SKM-1 treated with dmso at 0.1 percent for 144 hours (cell line): Measurements from ENCODE around the gene SH3BP5L.
"Not testable (repeated sequence)": the region's sequence is repeated elsewhere in the genome, so short reads cannot be mapped to it uniquely, and the experiment has no call there.

Source experiments
- DNase-seq: peaks from one replicate; lab custom pipeline; 2025; ENCODE audit not compliant: unreplicated experiment; lab: John Stamatoyannopoulos, UW

SH3BP5L gene

DNA sequence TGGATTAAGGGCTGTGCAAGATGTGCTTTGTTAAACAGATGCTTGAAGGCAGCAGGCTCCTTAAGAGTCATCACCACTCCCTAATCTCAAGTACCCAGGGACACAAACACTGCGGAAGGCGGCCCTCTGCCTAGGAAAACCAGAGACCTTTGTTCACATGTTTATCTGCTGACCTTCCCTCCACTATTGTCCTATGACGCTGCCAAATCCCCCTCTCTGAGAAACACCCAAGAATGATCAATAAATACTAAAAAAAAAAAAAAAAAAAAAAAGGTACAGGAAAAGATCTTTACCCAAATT lies 5.0 kb upstream of the SH3BP5L start:
- DNase-seq = not testable (repeated sequence)

DNA sequence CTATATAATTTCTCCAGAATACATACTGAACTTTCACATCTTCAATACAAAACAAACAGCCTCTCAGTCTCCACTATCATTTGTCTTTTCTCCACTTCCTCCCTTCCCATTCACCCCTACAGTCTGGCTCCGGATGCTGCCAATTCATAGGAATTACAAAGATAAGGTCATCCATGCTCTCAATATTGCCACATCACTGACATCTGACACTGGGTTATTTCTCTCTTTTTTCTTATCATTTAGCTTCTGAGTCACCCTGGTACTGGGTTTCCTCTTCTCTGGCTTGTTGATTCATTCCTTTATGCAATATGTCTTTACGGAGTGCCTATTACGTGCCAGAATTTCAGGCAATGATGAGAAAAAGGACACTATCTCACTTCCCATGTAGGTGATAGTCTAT lies 3.1 kb upstream of the SH3BP5L start:
- peak; percentile 92 for DNase-seq

DNA sequence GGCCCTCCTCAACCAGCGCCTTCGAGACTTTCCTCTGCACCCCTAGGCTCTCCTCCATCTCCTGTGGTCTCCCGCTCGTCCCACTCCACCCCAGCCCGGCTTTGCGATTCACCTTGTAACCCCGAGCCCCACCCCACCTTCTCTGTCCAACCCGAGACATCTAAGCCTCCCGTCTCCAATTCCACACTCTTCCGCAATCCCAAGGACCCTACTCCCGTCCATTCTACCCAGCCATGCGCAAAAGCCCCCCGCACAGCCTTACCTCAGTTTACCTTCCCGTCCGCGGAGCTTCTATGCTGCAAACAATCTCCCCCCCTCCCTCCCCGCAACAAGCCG lies 174 bp downstream of the SH3BP5L start:
- no peak for DNase-seq

DNA sequence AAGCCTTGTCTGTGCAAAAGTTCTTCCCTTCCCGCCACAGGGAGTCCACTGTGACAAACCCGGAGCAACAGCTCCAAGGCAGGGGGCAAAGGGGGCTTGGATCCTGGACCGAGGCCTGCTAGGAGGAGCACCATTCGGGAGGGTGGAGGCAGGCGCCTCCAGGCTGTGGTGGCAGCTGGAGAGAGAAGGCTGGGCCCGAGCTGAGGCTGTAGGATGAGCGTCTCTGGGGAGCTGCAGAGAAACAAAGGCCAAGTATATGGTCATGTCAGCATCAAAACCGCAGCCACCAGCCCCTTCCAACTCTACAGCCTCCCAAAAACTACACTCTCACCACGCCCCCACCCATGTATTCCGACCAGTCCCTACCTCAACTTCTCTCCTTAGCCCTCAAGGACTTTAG lies 579 bp downstream of the SH3BP5L start:
- no peak for DNase-seq

DNA sequence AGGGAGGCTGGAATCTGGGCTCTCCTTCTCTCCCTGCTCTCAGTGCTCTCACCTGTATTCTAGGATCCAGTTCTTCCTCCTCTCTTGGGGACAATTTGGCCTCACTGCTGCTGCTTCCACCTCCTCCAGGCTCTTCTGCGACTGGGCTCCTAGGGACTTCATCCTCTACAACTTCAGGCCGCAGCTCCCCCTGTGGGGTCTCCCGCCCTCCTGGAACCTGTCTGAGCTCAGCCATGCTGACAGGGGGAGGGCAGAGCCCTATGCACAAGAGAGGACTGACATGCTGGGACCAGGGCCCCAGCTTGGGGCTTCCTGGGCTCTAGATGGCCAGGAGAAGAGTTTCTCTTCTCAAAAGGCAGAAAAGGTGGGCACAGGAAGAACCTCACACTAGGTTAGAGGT lies 1.0 kb downstream of the SH3BP5L start:
- DNase-seq = no peak

DNA sequence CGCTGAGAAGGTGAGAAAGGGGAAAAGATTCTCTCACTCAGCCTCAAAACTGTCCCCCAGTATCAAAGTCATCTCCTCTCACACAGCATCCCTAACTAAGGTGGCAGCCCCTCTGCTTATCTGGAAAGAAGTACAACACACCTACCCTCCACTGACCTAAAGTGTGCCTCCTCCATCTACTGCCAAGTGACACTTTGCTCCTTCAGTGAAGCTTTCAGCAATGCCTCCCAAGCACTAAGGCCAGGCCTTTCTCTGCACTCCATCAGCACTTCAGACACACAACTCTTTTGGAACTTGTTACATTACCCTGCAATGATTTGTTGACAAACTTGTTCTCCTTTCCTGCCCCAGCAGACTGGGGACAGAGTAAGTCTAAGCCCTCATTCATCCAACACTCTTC lies 1.4 kb downstream of the SH3BP5L start:
- no peak for DNase-seq

DNA sequence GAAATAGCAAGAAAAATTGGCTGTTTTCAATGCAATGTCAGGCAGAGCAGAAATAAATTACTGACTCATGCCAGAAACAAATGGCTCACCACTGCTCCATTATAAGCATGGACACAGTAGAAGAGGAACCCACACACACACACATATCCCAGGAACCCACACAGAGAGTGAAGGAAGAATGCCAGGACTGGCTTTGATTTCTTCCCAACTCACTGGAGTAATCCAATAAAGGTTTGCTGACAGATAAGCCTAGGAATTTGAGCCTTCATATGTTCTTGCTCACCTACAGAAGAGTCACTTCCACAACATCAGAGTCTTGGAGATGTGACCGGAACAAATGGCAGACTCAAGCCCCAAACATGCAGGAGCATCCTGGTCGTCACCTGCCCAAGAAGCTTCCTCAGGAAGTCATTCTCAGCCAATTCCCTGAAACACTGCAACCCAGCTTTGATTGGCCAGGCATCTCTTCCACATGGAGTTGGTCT lies 2.2 kb downstream of the SH3BP5L start:
- no peak for DNase-seq

DNA sequence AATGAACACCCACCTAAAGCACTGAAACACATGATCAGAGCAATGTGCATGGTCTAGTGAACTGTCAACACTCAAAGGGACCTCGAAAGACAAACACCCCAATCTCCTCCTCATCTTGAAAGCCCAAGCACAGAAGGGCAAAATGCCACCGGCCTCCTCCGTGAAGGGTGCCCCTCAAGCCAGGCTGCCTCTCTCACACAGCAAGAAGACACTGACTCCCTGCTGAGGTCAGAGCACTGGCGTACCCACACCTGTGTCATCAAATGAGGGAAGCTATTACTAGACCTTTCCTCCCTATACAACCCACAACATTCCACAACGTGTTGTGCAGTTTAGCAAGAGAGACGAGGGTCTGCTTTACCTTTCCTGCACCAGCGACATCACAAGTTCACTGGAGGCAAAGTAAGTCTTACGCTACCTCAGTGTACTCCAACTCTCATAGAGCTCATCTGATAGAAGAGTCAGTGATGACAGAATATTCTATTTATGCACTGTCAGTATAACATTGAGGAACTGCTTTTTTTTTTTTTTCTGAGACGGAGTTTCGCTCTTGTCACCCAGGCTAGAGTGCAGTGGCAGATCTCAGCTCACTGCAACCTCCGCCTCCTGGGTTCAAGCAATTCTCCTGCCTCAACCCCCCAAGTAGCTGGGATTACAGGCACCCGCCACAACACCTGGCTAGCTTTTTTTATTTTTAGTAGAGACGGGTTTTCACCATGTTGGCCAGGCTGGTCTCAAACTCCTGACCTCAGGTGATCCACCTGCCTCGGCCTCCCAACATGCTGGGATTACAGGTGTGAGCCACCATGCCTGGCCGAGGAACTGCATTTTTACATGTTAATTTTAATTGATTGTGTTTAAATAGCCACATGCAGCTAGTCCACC lies 3.3 kb downstream of the SH3BP5L start:
- no peak for DNase-seq

DNA sequence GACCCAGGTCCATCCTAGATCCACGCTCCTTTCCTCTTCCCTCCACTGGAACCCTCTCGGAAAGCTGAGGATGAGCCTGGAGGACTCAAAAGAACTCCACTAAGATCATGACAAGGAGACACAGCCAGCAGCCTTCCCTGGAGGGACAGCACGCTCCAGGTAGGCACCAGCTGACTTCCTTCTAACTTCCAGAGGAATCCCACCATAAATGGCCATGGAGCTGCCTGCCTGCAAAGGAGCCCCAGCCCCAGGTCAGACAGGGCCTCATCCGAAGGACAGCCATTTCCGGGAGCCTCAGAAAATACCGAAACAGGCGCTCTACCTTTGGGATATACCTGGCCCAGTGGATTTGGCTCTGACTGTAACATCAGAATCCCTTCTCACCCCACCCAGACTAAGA lies 4.1 kb downstream of the SH3BP5L start:
- no peak for DNase-seq

DNA sequence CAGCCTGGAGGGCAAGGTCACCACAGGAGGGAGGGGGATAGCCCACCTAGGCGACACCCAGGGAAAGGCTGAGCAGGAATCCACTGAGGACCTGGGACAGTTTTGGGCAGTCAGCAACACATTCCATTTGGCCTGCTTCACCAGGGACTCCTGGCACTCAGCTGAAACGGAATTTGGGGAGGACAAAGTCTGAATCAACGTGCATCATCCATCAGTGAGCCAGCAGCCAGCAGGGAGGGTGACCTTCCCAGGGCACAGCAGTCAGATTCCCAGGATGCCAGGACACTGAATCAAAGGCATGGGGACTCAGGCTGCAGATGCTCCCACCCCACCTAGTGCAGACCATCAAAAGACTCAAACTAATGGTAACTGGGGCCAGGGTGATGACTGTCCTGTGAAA lies 4.6 kb downstream of the SH3BP5L start:
- DNase-seq = no peak

DNA sequence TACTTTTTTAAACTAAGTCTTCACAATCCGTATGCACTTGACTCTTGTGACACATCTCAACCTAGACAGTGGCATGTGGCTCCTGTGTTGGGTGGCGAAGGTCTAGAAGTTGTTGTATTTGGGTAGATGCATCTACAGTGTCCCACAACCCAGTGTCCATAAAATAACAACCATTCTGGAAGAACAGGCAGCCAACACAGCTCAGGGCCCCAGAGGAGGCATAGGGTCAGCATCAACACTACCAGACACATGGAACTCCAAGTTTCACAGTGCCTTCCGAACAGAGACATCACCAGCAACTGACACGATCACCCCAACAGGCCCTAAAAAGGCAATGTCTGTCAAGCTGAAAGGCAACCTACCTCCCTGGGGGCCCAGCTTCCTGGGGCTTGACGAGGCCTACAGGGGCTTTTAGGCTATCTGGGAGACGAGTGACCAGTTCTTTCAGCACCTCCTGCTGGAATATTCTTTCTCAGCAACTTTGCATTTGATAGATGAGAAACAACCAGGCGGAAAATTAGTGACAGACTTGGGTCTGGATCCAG lies 5.6 kb downstream of the SH3BP5L start:
- no peak for DNase-seq

DNA sequence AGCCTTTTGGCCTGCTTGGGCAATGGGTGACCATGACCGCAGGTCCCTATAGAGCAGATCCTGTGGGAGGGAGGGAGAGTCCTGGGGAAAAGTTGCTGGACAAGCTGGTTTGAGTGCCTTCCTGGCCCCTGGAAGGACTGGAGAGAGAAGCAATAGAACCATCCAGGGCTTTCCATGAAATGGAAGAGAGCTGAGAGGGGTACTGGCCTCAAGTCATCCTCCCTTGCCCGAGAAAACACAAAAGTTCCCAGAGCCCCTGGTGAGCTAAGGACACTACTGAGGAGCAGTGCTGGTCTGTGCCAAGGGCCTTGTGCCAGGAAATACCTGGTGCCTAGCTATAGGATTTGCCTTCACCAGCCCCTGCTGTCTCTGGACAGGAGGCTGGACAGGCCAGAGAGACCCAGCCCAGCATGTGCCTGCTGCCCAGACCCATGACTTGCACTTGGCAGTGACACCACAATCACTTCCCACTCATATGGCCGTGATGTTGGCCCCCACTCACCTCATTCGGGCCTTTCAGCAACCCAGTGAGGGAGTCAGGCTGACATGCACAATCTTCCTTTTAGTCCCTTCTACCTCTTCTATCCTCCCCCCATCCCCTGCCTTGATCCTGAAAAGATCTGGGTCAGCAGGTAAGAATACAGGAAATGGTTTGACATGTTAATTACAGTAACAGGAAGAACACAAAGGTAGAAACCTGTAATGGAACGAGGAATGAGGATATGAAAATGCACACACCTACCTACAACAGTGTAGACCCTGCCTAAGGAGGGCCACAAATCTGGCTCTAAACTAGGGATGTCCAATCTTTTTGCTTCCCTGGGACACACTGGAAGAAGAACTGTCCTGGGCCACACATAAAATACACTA lies 7.0 kb downstream of the SH3BP5L start:
- DNase-seq = no peak

DNA sequence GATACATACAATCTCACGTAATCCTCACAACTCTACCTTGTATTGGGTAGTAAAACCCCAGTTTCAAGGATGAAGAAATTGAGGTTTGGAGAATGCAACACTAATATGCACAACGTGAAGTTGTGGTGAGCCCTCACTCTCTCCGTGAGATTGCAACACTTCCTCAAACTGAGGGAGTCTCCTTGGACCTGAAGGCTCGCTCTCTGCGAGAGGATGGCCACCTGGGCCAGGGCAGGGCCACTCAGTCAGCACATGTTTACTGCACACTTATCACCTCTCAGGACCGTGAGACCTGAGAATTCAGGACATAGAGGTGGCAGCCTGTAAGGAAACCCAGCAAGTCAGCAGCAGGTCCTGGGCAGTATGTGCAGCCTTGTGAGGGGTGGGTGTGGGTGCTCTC lies 8.7 kb downstream of the SH3BP5L start:
- DNase-seq = peak; percentile 99

DNA sequence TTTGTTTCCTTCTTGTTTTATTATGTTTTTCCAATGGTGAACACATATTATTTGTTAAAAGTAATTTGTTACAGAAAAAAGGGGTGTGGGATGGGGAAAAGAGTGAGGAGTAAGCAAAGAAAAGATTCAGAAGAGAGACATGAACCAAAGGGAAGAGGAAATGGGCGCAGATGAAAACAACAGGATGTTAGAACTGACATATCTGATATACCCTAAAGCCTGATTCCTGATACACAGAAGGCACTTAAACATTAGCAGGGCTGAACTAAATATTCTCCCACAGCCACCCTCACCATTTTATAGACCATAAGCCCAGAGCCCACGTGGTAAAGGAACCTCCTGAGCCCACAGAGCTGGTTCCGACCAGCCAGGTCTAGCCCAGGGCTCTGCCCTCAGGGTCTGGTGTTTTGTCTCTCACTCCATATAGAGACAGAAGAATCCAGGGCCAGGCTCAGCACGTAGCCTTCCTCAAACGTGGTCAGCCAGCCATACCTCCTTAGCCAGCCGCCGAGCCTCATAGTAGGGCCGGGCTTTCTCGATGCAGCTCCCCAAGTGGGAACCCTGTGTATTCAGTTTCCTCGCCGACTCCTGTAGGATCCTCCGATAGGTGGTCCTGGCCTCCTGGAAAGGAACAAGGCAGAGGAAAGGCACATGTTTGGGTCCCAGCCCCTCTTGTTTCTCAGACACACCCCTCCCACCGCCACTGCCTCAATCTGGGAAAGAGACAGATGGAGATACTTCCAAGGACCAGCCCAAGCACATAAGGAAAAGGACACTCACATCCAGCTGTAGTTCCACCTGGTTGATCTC lies 9.5 kb downstream of the SH3BP5L start:
- no peak for DNase-seq

DNA sequence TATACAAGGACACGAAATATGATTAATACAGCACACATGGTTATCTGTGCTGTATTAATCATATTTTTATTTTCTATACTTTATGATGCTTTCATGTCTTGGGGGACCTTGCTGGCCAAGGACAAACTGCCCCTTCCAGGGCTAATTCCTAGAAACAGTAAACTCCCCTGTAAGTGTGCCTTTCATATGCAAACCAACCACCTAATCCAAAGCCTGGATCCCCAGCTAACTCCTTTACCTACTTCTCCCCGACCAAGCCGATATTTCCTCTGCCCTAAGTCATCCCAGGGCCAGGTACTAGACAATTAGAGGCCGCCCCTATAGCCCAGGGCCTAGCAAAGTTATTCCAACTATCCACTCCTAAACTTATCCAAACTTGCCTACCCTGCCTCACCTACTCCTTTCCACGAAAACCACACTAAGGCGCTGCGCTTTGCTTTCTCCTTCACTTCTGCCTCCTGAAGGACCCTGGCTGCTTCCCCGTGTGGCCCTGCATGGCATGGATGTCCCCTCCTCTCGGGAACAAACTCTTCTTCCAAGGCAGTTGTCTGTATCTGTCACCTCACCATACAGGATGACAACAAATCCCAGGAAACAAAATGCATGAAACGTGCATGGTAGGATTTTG lies 10.2 kb downstream of the SH3BP5L start:
- no peak for DNase-seq

DNA sequence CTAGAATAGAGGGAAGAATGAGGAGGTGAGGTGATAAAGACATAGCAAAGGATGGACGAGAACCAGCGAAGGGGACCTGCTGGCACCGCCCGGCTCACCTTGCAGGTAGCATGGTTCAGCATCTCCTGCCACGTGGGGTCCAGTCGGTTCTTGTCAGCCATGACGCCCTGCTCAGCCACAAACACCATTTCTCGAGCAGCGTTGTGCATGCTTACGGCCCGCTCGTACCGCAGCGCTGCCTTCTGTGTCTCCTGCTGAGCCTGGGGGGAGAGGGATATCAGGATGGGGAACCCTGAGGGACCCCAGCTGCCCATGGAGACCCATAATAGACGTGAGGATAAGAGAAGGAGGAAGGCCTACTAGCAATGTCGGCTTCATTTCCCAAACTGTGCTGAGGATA lies 11.4 kb downstream of the SH3BP5L start:
- no peak for DNase-seq

DNA sequence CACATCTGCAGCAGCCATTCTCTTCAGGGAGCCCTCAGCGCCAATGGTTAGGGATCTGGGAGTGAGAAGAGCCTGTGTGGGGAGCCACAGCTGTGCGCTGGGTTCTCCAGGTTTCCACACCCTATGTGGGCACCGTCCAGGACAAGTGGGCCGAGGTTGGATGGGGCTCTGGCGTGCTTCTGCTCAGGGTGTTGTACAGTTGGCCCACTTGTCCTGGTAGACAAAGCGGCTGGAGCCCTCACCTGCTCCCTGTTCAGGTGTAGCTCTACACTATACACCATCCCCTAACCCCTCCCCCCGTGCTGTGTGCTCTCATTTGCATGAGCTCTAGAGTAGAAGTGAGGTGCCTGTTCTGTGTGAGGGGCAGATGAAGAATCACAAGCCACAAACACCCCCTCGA lies 12.2 kb downstream of the SH3BP5L start:
- DNase-seq = no peak

DNA sequence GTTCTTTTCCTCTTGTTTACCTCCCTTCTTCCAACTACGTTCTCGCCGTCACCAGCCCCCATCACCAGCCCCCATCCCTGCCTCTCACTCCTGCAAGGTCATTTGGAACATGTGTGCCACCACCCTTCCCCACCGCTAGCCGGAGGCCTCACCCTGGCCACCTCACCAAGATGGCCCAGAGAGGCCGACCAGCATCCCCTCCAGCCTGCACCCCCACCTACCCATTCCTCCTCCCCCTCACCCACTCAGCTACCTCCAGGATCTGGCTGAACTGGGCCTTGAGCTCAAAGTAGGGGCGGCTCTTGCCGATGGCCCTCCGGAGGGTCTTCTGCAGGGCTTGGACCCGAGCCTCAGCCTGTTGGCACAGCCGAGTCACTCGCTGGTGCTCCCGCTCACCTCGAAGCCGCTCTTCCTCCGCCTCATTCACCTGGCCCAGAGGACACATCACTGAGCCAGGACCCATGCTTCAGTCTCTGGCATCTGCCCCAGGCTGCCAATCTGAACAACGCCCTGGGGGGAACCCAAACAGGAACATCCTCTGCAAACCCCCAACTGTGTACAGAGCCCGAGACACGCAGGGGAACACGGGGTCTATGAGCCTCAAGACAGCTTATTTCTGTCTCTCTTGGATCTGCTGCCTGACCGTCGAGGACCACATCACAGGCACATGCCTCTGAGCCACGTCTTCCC lies 12.8 kb downstream of the SH3BP5L start:
- no peak for DNase-seq

DNA sequence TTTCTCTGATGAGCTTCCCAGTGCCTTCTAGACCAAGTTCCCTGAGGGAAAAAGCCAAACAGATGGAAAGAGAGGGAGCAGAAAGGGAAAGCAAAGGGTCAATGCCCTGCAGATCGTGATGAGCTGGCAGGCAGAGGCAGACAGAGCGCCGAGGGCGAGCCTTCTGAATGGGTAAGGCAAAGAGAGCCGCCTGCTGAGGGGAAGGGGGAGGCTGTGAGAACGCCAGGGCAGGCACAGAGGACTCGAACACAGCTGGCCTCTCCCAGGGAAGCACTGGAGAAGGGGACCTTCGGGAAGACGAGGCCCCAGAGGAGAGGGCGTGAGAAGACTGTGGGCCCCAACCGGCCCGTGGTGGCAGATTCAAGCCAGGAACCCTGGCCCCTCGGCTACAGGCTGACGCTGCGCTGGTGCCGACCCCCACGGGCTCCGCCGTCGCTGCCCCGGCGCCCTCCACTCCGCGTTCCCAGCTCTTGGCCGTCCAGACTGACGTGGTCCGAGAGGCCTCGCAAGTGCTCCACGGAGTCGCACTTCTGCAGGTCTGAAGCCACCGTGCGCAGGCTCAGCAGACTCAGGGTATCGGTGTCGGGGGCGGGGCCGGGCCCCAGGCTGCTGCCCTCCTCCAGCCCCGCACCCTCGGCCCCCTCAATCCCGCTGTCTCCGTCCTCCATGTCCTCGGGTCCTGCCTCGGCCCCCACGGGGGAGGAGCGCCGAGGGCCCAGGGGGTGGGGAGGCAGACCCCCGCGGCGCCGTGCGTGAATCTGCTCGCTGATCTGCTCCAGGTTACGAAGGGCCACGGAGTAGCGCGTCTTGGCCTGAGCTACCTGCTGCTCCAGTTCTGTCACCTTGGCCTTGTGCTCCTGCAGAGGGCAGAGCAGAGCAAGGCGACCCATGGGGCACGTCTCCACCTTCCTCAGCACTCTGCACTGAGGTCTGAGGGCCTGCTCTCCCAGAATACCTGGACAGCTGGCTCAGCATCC lies 13.9 kb downstream of the SH3BP5L start:
- no peak for DNase-seq
